ENCODE data around the gene ATF6B. TPM values are rescaled to one million over a fixed set of nuclear protein-coding genes. Genes with fewer than 3 reads are reported as not detected.
A peak's percentile ranks its signal among the peaks of the same experiment; 100 is the strongest.

ATF6B gene
- total and polyA plus RNA-seq, 2 of the 13 experiments (the other 11 are each of a cell fraction or from before 2014, with no cell fraction given): 18.1 to 44.0 TPM

- TF ChIP-seq ZNF12 (CRISPR knock-in tag; IDR thresholded peaks at IDR 0.05) (peak; percentile 55; the same call in 1 of the 2 replicates), GATAD2A (CRISPR knock-in tag; IDR thresholded peaks at IDR 0.05) (peak; percentile 76), AKNA (CRISPR knock-in tag; IDR thresholded peaks at IDR 0.05; ENCODE audit: borderline replicate concordance) (peak; percentile 24; the same call in 1 of the 2 replicates), NFKBIZ (CRISPR knock-in tag; IDR thresholded peaks at IDR 0.05) (no peak), ZNF616 (CRISPR knock-in tag; IDR thresholded peaks at IDR 0.05; ENCODE audit: low read depth) (no peak), ZNF362 (CRISPR knock-in tag; IDR thresholded peaks at IDR 0.05; ENCODE audit: borderline replicate concordance) (peak; percentile 17; the same call in 1 of the 2 replicates), NR2F2 (IDR thresholded peaks at IDR 0.05; ENCODE audit: borderline replicate concordance, low read depth) (no peak; the same call in 1 of the 2 replicates), PRPF4 (IDR thresholded peaks at IDR 0.05; ENCODE audit: low read depth, low read length, poor library complexity, severe bottlenecking) (peak; percentile 99), ELF1 (CRISPR knock-in tag; IDR thresholded peaks at IDR 0.05) (peak; percentile 72), KDM5A (IDR thresholded peaks at IDR 0.05; ENCODE audit: borderline replicate concordance, low read length) (peak; percentile 92; the same call in 1 of the 2 replicates), PHB2 (IDR thresholded peaks at IDR 0.05; ENCODE audit: partially characterized antibody) (no peak), ZNF720 (CRISPR knock-in tag; IDR thresholded peaks at IDR 0.05) (0 out of 2 replicates have a peak, but pooled peaks have one; percentile 7), ZBTB46 (CRISPR knock-in tag; IDR thresholded peaks at IDR 0.05; ENCODE audit: borderline replicate concordance) (peak; percentile 78; the same call in 1 of the 2 replicates), SYNCRIP (IDR thresholded peaks at IDR 0.05; ENCODE audit: insufficient read depth, low read depth, low read length) (no peak), GATAD1 (CRISPR knock-in tag; IDR thresholded peaks at IDR 0.05) (peak; percentile 91), STAT6 (CRISPR knock-in tag; IDR thresholded peaks at IDR 0.05; ENCODE audit: borderline replicate concordance) (peak; percentile 73; the same call in 1 of the 2 replicates)
These were observed 25.8 kb upstream of the ATF6B start, which contains the start of gene PPT2 (continued) for GRCh38 chr6:32153564-32154513.

All from HepG2 (cell line).